ENCODE results near the gene GPX6. TPM values are rescaled to one million over a fixed set of nuclear protein-coding genes. Genes with fewer than 3 reads are reported as not detected.

Gene GPX6
- total RNA-seq, 1 experiment from 2014 or later: not detected

- Histone ChIP-seq H3K4me1 (ENCODE audit: insufficient read depth, low read length, poor library complexity, severe bottlenecking) (no peaks in the 10 kb centered on the region), H3K36me3 (ENCODE audit: insufficient read depth, low read length, poor library complexity, severe bottlenecking) (no peaks in the 10 kb centered on the region), H3K4me3 (ENCODE audit: low read depth, low read length, poor library complexity, severe bottlenecking) (no peak overlapping the region), H3K27me3 (replicated peaks; ENCODE audit: insufficient read depth, low read depth, low read length, poor library complexity) (no peaks in the 10 kb centered on the region), H3K27ac (ENCODE audit: low read depth, low read length, poor library complexity, severe bottlenecking) (no peak overlapping the region), H3K9me3 (ENCODE audit: low read depth, low read length, poor library complexity, severe bottlenecking) (no peaks in the 10 kb centered on the region)
- ChIA-PET POLR2A (ENCODE audit: low non-redundant PET) (no interaction called here), CTCF (no interaction called here)
- intact Hi-C loops (cut with micrococcal nuclease; ENCODE audit: unreplicated experiment): no loop called here
- TF ChIP-seq EZH2 (IDR thresholded peaks at IDR 0.05; ENCODE audit: borderline replicate concordance, low read depth, low read length, poor library complexity, severe bottlenecking) (no peak), CTCF (conservative IDR thresholded peaks at IDR 0.05; ENCODE audit: low read depth, low read length) (no peak)
- DNase-seq (ENCODE audit: low spot score): no peak
- no TSS peak for BruUV-seq (replicated peaks)
Observed at GRCh38 chr6:28485482-28485881, 30.1 kb downstream of the GPX6 start.

GRCh38 chr6:28480253-28480932, 35.2 kb downstream of the GPX6 start:
- DNase-seq (ENCODE audit: low spot score): no peak
- ChIA-PET POLR2A (ENCODE audit: low non-redundant PET) (no interaction called here), CTCF (no interaction called here)
- intact Hi-C loops (cut with micrococcal nuclease; ENCODE audit: unreplicated experiment): no loop called here
- no TSS peak for BruUV-seq (replicated peaks)
- no peaks in the 10 kb centered on the region for H3K36me3 ChIP-seq (ENCODE audit: insufficient read depth, low read length, poor library complexity, severe bottlenecking)
- H3K9me3 ChIP-seq (ENCODE audit: low read depth, low read length, poor library complexity, severe bottlenecking): no peaks in the 10 kb centered on the region
- no peak overlapping the region for H3K4me3 ChIP-seq (ENCODE audit: low read depth, low read length, poor library complexity, severe bottlenecking)
- no peak overlapping the region for H3K27ac ChIP-seq (ENCODE audit: low read depth, low read length, poor library complexity, severe bottlenecking)
- H3K4me1 ChIP-seq (ENCODE audit: insufficient read depth, low read length, poor library complexity, severe bottlenecking): no peaks in the 10 kb centered on the region
- TF ChIP-seq CTCF (conservative IDR thresholded peaks at IDR 0.05; ENCODE audit: low read depth, low read length): no peak
- TF ChIP-seq EZH2 (IDR thresholded peaks at IDR 0.05; ENCODE audit: borderline replicate concordance, low read depth, low read length, poor library complexity, severe bottlenecking): no peak
- peaks cover 10% of the 10 kb centered on the region for H3K27me3 ChIP-seq (replicated peaks; ENCODE audit: insufficient read depth, low read depth, low read length, poor library complexity)

- H3K4me1 ChIP-seq (ENCODE audit: insufficient read depth, low read length, poor library complexity, severe bottlenecking): no peaks in the 10 kb centered on the region
- no peak overlapping the region for H3K4me3 ChIP-seq (ENCODE audit: low read depth, low read length, poor library complexity, severe bottlenecking)
- intact Hi-C loops (cut with micrococcal nuclease; ENCODE audit: unreplicated experiment): no loop called here
Observed at GRCh38 chr6:28478518-28478917, 37.1 kb downstream of the GPX6 start.

More at GRCh38 chr6:28478518-28478917, 37.1 kb downstream of the GPX6 start:
- POLR2A ChIA-PET (ENCODE audit: low non-redundant PET): no interaction called here
- no TSS peak for BruUV-seq (replicated peaks)
- CTCF ChIA-PET: no interaction called here
- TF ChIP-seq CTCF (conservative IDR thresholded peaks at IDR 0.05; ENCODE audit: low read depth, low read length) (no peak), EZH2 (IDR thresholded peaks at IDR 0.05; ENCODE audit: borderline replicate concordance, low read depth, low read length, poor library complexity, severe bottlenecking) (no peak)
- Histone ChIP-seq H3K27me3 (replicated peaks; ENCODE audit: insufficient read depth, low read depth, low read length, poor library complexity) (peaks cover 10% of the 10 kb centered on the region), H3K27ac (ENCODE audit: low read depth, low read length, poor library complexity, severe bottlenecking) (no peak overlapping the region), H3K36me3 (ENCODE audit: insufficient read depth, low read length, poor library complexity, severe bottlenecking) (no peaks in the 10 kb centered on the region), H3K9me3 (ENCODE audit: low read depth, low read length, poor library complexity, severe bottlenecking) (no peaks in the 10 kb centered on the region)
- no peak for DNase-seq (ENCODE audit: low spot score)

All from A673 (cell line).